Epithelial cell of esophagus (primary cell): ENCODE data around the gene TSHZ2.

ENCODE experiments used
- DNase-seq: peaks from one replicate; pipeline ENCODE4 v3.0.0; 2010; ENCODE audit warnings: low read depth
- H3K4me3 ChIP-seq: 2 replicates; pipeline ENCODE4 v1.5.1; 2011; ENCODE audit warnings: mild to moderate bottlenecking, low read length, control low read depth
- TF ChIP-seq, protein P1 (sequence below): IDR thresholded peaks from 2 replicates; pipeline ENCODE4 v1.5.1; 2011; ENCODE audit warnings: low read depth, mild to moderate bottlenecking, low read length, control low read depth, inconsistent platforms; ENCODE audit not compliant: insufficient read depth; ENCODE audit errors: missing control alignments

Gene TSHZ2

DNA sequence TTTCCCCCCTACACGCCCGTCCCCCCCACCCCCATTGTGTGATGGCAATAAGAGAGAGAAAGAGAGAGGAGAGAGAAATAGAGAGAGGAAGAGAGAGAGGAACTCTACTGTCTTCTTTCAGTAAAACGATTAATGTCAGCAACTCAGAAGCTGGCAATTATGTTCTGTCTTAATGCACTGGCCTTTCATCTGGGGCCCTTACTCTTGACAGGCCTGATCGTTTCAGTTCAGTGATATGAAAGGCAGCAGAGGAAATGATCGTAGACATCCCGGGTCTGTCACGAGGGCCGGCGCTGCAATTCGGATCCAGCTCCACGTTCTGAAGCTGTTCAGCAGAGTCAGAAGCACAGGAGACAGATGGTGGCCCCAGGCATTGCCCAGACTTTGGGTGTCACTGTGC, 312.5 kb downstream of the TSHZ2 start:
- DNase-seq: no peak
- TF ChIP-seq, protein P1, sequence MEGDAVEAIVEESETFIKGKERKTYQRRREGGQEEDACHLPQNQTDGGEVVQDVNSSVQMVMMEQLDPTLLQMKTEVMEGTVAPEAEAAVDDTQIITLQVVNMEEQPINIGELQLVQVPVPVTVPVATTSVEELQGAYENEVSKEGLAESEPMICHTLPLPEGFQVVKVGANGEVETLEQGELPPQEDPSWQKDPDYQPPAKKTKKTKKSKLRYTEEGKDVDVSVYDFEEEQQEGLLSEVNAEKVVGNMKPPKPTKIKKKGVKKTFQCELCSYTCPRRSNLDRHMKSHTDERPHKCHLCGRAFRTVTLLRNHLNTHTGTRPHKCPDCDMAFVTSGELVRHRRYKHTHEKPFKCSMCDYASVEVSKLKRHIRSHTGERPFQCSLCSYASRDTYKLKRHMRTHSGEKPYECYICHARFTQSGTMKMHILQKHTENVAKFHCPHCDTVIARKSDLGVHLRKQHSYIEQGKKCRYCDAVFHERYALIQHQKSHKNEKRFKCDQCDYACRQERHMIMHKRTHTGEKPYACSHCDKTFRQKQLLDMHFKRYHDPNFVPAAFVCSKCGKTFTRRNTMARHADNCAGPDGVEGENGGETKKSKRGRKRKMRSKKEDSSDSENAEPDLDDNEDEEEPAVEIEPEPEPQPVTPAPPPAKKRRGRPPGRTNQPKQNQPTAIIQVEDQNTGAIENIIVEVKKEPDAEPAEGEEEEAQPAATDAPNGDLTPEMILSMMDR: no peak
- no peak overlapping the region for H3K4me3 ChIP-seq

DNA sequence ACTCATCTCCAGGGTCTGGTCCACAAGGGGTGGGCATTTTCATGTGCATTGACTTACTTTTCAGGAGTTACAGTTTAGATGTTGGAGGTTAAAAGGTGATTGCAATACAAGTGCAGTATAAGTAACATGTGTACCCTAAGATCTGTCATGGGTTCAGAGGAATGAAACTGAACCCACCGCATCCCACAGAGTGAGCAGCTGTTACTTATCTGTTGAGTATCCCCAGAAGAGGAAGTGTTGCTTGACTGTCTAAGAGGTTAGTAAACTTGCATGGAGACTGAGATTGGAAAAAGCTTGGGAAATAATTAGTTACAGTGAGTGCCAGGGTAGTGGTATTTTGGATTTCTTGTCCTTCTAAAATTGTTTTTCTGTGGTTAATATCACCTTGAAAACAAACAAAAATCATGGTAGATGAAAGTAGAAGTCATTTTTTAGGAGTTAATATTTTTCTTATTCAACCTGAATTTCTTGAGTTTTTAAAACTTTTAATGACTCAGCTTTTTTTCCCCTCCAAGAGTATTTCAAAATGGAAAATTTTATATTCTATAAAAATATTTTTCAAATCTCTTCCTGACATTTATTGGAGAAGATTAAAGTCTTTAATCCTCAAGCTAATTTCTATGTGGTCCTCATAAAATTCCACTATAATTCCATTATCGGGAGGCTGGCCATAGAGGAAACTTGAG, 315.3 kb downstream of the TSHZ2 start:
- no peak for DNase-seq
- H3K4me3 ChIP-seq: no peak overlapping the region
- TF ChIP-seq, protein P1: no peak

DNA sequence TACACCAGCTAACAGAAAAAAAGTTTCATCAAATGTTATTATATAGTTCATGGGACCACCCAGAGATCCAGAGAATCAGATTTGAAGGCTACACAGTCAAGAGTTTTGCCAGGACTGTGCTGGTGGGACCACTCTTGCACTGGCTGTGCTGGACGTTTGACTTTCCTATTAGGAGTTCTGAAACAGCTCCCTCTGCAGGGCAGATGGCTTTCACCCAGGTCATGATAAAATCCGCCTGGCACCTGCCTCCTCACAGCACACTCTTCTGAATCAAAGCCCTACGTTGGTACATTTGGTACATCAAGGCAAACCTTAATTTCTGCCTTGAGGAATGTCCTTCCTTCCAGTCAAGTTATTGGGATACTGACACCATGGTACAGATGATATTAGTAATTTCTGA, 319.4 kb downstream of the TSHZ2 start:
- TF ChIP-seq, protein P1: no peak
- no peak overlapping the region for H3K4me3 ChIP-seq
- no peak for DNase-seq

DNA sequence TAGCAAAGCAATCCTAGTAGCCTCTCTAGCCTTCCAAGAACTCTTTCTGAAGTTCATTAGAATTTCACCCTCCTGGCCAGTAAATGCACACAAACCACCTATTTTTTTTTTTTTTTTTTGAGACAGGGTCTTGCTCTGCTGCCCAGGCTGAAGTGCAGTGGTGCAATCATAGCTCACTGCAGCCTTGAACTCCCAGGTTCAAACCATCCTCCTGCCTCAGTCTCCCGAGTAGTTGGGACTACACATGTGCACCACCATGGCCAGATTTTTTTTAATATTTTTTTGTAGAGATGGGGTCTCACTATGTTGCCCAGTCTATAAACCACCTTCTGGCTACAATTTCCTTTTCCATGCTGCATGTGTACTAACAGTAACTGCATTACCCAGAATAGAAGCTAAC, 320.2 kb downstream of the TSHZ2 start:
- DNase-seq: no peak
- TF ChIP-seq, protein P1: no peak
- H3K4me3 ChIP-seq: no peak overlapping the region

DNA sequence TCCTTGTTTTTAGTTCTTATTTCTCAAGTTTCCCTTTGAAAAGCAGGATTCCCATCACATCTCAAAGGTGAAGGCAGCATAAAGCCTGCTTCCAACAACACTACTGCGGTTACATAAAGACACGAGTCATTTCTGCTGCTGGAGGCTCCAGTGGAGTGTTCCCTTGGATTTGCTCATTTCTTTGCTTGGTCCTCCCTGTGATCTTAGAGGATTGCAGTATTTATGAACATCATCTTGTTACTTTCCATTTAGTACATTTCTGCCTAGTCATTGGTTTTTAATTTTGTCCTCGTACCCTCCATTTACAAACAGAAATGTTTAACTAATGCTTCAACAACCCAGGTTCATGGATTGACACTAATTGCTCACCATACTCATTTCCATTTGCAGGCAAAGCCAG, 322.6 kb downstream of the TSHZ2 start:
- no peak overlapping the region for H3K4me3 ChIP-seq
- TF ChIP-seq, protein P1: no peak
- no peak for DNase-seq

DNA sequence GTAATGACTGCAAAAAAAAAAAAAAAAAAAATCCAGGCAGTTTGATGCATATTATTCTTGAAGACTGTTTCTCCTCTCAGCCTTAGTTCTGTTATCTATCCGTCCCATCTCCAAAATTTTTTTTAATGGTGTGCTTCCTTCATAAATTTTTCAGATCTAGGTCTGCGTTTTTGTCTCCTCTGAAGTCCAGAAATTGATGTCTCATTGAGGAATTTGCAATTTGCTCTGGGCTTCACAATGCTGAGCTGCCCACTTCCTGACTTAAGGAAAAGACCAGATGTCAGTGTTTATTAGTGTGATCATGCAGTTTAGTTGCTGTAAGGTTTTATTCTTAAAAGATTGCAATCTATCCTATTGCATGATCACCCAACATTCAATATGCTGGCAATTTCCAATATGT, 323.9 kb downstream of the TSHZ2 start:
- TF ChIP-seq, protein P1: no peak
- DNase-seq: no peak
- no peak overlapping the region for H3K4me3 ChIP-seq
